ENCODE results near the gene GEMIN7.

GRCh38 chr19:45061965-45062364 lies 17.1 kb upstream of the GEMIN7 start:
- TF ChIP-seq CTCF (IDR thresholded peaks at IDR 0.05; ENCODE audit: low read length) = no peak
- TF ChIP-seq EZH2phosphoT487 (IDR thresholded peaks at IDR 0.05; ENCODE audit: low read length) = no peak
- TF ChIP-seq EZH2 (optimal IDR thresholded peaks at IDR 0.05; ENCODE audit: low read depth, low read length) = no peak

Data from MM.1S (cell line).